LoVo (cell line): ENCODE measurements around the gene MZT2B.
"Not testable (repeated sequence)": the region's sequence is repeated elsewhere in the genome, so short reads cannot be mapped to it uniquely, and the experiment has no call there.

Source experiments
- DNase-seq: peaks from one replicate; pipeline ENCODE4 v3.0.0-alpha.2; 2016; ENCODE audit warnings: low spot score

MZT2B gene

GRCh38 chr2:130152816-130153595 is 29.1 kb upstream of the MZT2B start:
- no peak for DNase-seq

GRCh38 chr2:130153721-130154422 is 28.2 kb upstream of the MZT2B start:
- not testable (repeated sequence) for DNase-seq

GRCh38 chr2:130154423-130154770 is 27.7 kb upstream of the MZT2B start:
- DNase-seq, result not testable (repeated sequence)

GRCh38 chr2:130154773-130155765 is 27.0 kb upstream of the MZT2B start:
- no peak for DNase-seq

- DNase-seq, result not testable (repeated sequence)
Measured at GRCh38 chr2:130155956-130156623, 26.0 kb upstream of the MZT2B start.

- DNase-seq, result no peak
Measured at GRCh38 chr2:130156624-130157004, 25.4 kb upstream of the MZT2B start.

GRCh38 chr2:130157354-130157753 is 24.7 kb upstream of the MZT2B start:
- DNase-seq, result not testable (repeated sequence)

GRCh38 chr2:130157825-130158514 is 24.1 kb upstream of the MZT2B start:
- DNase-seq, result not testable (repeated sequence)

GRCh38 chr2:130158631-130159030 is 23.4 kb upstream of the MZT2B start:
- DNase-seq, result no peak

- DNase-seq, result not testable (repeated sequence)
Measured at GRCh38 chr2:130159376-130159775, 22.7 kb upstream of the MZT2B start.

- no peak for DNase-seq
Measured at GRCh38 chr2:130160131-130160530, 21.9 kb upstream of the MZT2B start.

GRCh38 chr2:130160838-130161705 is 21.0 kb upstream of the MZT2B start:
- DNase-seq, result not testable (repeated sequence)

GRCh38 chr2:130162486-130162885 is 19.6 kb upstream of the MZT2B start:
- not testable (repeated sequence) for DNase-seq

- no peak for DNase-seq
Measured at GRCh38 chr2:130162968-130163367, 19.1 kb upstream of the MZT2B start.

- no peak for DNase-seq
Measured at GRCh38 chr2:130165293-130166016, 16.6 kb upstream of the MZT2B start.

GRCh38 chr2:130166611-130167010 is 15.5 kb upstream of the MZT2B start:
- DNase-seq, result not testable (repeated sequence)

- not testable (repeated sequence) for DNase-seq
Measured at GRCh38 chr2:130169163-130169562, 12.9 kb upstream of the MZT2B start.

GRCh38 chr2:130169896-130170295 is 12.2 kb upstream of the MZT2B start:
- DNase-seq, result no peak

GRCh38 chr2:130174866-130175265 is 7.2 kb upstream of the MZT2B start:
- DNase-seq, result not testable (repeated sequence)
